Posterior cingulate gyrus (tissue), 11 donors: ENCODE data around the gene RAB4A.

Source experiments
- DNase-seq, 10 donors: peaks; one replicate each; pipeline versions ENCODE4 v3.0.0 to v3.0.0-alpha.2; 2020 to 2021; ENCODE audit warnings: mixed read lengths in 3 of 10
- intact Hi-C: fragments of 100-400 bp; cut with DNase I; formaldehyde crosslinking; loops from one replicate; pipeline ENCODE4 v1.15.1; 2023

The RAB4A gene

GRCh38 chr1:229240532-229240931, 30.4 kb upstream of the RAB4A start:
- peak in 1 of 10 donors; percentile 66 for DNase-seq
- intact Hi-C loops = no loop called here

GRCh38 chr1:229241390-229241789, 29.5 kb upstream of the RAB4A start:
- no peak for DNase-seq
- intact Hi-C loops = no loop called here

- no peak for DNase-seq
- intact Hi-C loops = no loop called here
Observed at GRCh38 chr1:229243638-229244037, 27.3 kb upstream of the RAB4A start.

- DNase-seq = no peak
- intact Hi-C loops = no loop called here
Observed at GRCh38 chr1:229244091-229244490, 26.8 kb upstream of the RAB4A start.

- intact Hi-C loops = no loop called here
- DNase-seq = no peak
Observed at GRCh38 chr1:229247871-229248270, 23.0 kb upstream of the RAB4A start.

GRCh38 chr1:229248821-229249817, 21.8 kb upstream of the RAB4A start:
- no peak for DNase-seq
- intact Hi-C loops = no loop called here

- no peak for DNase-seq
- intact Hi-C loops = loop anchor here (10.0 kb wide), 1 partner anchor 265 kb away; no protein-coding TSS in a partner anchor
Observed at GRCh38 chr1:229249854-229250644, 20.9 kb upstream of the RAB4A start.

- intact Hi-C loops = loop anchor here (10.0 kb wide), 1 partner anchor 264 kb away; no protein-coding TSS in a partner anchor
- DNase-seq = peak in 1 of 10 donors; percentile 79
Observed at GRCh38 chr1:229251185-229251584, 19.7 kb upstream of the RAB4A start.

- intact Hi-C loops = loop anchor here (10.0 kb wide), 1 partner anchor 262 kb away; no protein-coding TSS in a partner anchor
- no peak for DNase-seq
Observed at GRCh38 chr1:229252228-229252984, 18.5 kb upstream of the RAB4A start.

- intact Hi-C loops = loop anchor here (10.0 kb wide), 1 partner anchor 261 kb away; no protein-coding TSS in a partner anchor
Observed at GRCh38 chr1:229253151-229253974, 17.5 kb upstream of the RAB4A start.

GRCh38 chr1:229254910-229255541, 15.9 kb upstream of the RAB4A start:
- intact Hi-C loops = loop anchor here (10.0 kb wide), 1 partner anchor 260 kb away; no protein-coding TSS in a partner anchor
- no peak for DNase-seq

More at GRCh38 chr1:229253151-229253974, 17.5 kb upstream of the RAB4A start:
- no peak for DNase-seq

- intact Hi-C loops = loop anchor here (1.0 to 10.0 kb wide), 2 partner anchors 224 to 257 kb away; no protein-coding TSS in a partner anchor
- DNase-seq = peak in 8 of 10 donors; percentile 30 to 93 (median 76)
Observed at GRCh38 chr1:229258031-229258756, 12.7 kb upstream of the RAB4A start.

GRCh38 chr1:229258757-229259060, 12.2 kb upstream of the RAB4A start:
- intact Hi-C loops = loop anchor here (1.0 to 10.0 kb wide), 2 partner anchors 224 to 256 kb away; no protein-coding TSS in a partner anchor
- DNase-seq = no peak

GRCh38 chr1:229260297-229260696, 10.6 kb upstream of the RAB4A start:
- no peak for DNase-seq
- intact Hi-C loops = no loop called here

- DNase-seq = no peak
- intact Hi-C loops = no loop called here
Observed at GRCh38 chr1:229262239-229262638, 8.7 kb upstream of the RAB4A start.

- no peak for DNase-seq
- intact Hi-C loops = no loop called here
Observed at GRCh38 chr1:229263254-229263653, 7.7 kb upstream of the RAB4A start.

- intact Hi-C loops = no loop called here
- DNase-seq = no peak
Observed at GRCh38 chr1:229264068-229264467, 6.8 kb upstream of the RAB4A start.

GRCh38 chr1:229264487-229264886, 6.4 kb upstream of the RAB4A start:
- intact Hi-C loops = no loop called here
- DNase-seq = no peak
